ENCODE measurements around the gene KCND2.
"Not testable (repeated sequence)": the region's sequence is repeated elsewhere in the genome, so short reads cannot be mapped to it uniquely, and the experiment has no call there.

KCND2 gene

DNA sequence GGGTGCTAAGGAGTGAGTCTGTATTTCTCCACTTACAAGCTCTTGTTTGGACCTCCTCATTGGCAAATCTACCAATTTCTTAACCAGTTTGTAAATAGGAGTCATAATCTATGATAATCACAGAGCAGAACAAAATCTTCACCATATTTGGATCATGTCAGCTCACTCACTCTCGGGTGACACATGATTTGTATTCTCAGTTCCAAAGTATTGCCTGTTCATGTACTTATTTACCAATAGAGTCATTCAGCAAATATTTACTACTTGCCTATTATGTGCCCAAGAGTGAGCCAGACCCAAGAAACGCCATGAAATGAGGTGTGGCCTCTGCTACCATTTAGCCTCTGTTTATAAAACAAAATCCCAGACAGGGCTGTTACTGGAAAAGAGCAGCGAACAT lies 470.2 kb downstream of the KCND2 start:
- no peak for DNase-seq (ENCODE audit: low spot score)

GRCh38 chr7:120760050-120760449 lies 487.1 kb downstream of the KCND2 start:
- no peak for DNase-seq (ENCODE audit: low spot score)

DNA sequence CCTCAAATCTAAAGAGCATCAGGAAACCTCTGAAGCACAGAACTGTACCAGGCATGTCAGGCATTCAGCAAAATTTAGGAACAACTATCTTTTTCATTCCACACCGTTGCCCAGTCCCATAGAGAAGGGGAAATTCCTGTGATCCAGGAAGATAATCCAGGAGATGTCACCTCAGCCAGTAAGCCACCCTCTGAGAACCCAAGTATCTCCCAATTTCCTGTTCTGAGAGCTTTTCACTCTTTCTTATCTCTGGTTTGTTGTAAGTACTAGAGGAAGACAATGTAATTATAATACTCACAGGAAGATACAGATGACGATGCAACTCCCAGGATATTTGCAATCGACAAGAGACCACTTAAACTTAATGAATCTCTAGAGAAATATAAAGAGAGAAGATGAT lies 487.9 kb downstream of the KCND2 start:
- no peak for DNase-seq (ENCODE audit: low spot score)

DNA sequence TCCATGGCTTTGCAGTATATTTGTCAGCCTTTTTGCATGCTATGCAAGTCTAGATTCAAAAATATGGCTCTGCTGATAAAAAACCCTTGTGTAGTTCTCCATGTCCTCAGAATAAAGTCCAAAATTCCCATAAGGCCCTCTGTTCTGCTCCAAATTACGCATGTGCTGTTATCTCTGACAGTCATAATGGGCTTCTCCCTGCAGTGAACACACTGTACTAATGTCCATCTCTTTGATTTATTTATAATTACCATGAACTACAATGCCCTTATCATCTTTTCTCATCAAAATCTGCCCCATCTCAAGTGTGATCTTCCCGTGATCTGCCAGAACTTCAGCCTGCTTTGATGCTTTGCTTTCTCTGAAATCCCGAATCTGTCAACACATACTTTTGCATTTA lies 497.2 kb downstream of the KCND2 start:
- DNase-seq (ENCODE audit: low spot score), result no peak

DNA sequence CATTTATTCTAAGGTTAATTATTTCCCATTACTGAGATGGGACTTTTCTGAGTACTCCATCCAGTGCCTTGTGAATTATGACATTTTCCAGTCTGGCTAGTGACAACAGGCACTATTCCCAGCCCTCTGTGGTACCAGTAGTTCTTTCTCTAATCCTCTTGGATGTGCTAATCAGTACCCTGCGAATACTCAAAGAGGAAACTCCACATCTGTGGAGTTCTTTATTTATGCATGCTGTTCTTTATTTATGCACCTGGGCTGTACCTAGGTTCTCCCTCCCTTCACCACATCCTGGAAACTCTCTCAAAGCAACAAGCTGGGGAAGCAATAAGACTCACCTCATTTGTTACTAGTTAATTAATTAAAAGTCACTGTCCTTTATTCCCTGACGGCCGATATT lies 501.5 kb downstream of the KCND2 start:
- DNase-seq (ENCODE audit: low spot score), result no peak

DNA sequence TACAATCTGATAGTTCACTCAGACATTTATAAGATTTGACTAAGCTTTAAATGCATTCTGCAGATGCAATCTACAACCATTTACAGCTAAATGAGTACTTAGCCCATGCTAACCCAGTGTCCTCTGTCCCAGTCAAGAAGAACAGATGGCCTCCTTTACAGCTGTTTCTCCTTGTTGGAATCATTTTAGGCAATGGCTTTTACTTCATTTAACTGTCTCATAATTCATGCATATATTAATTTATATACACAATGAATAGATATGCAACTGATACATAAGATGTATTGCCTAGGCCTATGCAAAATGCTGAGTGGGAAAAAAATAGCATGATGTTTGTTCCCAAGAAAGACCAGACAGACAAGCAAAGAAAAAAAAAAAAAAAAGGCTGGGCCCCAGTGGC lies 502.8 kb downstream of the KCND2 start:
- DNase-seq (ENCODE audit: low spot score), result no peak

GRCh38 chr7:120779078-120779477 lies 506.1 kb downstream of the KCND2 start:
- DNase-seq (ENCODE audit: low spot score), result not testable (repeated sequence)

- not testable (repeated sequence) for DNase-seq (ENCODE audit: low spot score)
Observed at GRCh38 chr7:120780451-120780850, 507.5 kb downstream of the KCND2 start.

GRCh38 chr7:120780938-120781337 lies 508.0 kb downstream of the KCND2 start:
- no peak for DNase-seq (ENCODE audit: low spot score)

DNA sequence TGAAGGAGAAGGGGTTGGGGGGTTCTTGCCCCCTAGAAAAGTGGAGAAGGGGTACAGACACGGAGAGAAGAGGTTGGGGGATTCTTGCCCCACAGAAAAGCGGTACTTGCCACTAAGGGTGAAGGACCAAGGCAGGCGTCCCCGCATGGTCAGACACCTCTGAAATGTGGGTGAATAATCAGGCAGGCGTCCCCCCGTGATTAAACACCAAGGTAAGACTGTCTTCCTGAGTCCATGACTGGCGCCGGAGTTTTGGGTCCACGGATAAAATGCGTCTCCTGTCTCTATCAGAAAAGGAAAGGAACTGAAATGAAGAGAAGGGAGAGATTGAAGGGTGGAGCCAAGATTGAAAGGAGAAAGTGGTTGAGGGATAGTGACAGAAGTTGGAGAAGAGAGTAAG lies 508.9 kb downstream of the KCND2 start:
- not testable (repeated sequence) for DNase-seq (ENCODE audit: low spot score)

DNA sequence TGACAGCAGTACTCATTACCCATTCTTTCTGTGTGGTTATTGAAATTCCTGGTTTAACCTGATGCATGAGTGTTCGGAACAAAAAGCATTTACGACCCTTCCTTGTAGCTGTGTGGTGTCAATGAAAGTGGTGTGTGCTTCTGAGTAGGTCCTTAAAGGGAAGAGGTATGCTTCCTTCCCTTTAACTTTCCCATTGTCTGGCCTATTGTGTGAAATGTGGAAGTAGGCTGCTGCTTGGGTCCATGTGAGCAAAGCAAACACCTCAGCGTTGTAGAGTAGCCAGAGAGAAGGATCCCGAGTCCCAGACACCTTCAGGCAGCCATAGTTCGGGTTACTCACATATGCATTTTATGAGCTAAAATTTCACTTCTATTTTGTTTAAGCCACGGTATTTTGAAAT lies 510.3 kb downstream of the KCND2 start:
- DNase-seq (ENCODE audit: low spot score), result no peak

DNA sequence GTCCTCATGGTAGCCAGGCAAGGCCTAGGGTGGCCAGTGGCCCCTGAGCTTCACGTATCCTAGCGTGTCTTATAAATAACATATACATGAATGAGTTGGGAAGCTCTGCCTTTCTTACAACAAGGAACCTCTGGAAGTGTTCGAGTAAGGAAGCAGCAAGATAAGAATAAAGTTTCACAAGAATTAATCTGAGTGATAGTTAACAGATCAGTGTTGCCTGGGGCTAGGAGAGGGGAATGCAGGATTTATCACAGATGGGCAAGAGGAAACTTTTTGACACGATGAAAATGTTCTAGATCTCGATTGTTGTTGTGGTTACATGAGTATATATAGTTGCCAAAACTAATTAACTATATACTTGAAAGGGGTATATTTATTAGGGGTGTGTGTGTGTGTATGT lies 510.7 kb downstream of the KCND2 start:
- no peak for DNase-seq (ENCODE audit: low spot score)

GRCh38 chr7:120785095-120785494 lies 512.1 kb downstream of the KCND2 start:
- no peak for DNase-seq (ENCODE audit: low spot score)

DNA sequence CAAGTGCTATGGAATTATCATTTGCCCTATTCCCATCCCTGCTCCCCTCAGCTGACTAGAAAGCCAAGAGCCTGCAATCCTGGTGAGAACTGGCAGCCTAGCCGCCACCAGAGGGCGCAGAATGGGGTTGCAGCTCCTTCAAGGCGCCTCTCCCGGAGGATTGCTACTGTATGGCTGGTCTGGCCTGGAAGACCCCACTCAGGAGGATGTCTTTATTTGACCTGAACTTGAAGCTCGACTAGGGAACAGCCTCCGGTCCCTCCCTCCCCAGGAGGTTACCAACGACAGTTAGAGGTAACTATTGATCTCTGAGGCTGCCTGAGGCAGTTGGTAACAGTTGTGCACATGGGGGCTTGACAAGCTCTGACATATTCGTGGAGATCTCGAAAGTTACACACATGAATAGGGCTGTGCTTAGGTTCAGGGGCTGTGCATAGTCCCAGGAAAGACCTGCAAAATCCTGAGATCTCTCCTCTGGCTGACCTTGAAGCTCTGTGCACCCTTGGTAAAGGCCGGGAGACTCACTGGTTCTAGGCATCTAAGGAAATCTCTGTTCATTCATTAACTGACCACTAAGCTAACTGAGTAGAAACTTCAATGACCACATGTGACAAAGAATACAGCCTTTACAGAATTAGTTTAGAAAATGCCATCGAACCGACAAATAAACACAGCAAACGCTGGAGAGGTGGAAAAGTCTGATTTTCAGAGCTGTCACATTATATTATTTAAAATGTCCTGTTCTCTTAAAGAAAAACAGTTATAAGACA lies 519.3 kb downstream of the KCND2 start:
- DNase-seq (ENCODE audit: low spot score), result peak; percentile 34

DNA sequence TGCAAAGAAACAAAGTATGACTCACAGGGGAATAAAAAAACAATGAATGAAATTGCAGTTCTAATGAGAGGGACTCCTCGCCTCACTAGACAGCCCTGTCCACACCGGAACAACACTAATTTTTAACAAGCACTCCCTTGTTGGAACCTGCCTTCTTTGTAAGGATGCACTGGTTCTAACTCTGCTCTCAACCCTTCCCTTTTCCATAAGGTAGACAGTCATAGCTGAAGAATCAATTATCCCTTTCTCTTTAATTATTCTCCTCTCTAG lies 519.8 kb downstream of the KCND2 start:
- DNase-seq (ENCODE audit: low spot score), result no peak

- no peak for DNase-seq (ENCODE audit: low spot score)
Observed at GRCh38 chr7:120793213-120793936, 520.4 kb downstream of the KCND2 start.

- DNase-seq (ENCODE audit: low spot score), result no peak
Observed at GRCh38 chr7:120794106-120794729, 521.2 kb downstream of the KCND2 start.

GRCh38 chr7:120797026-120797645 lies 524.2 kb downstream of the KCND2 start:
- no peak for DNase-seq (ENCODE audit: low spot score)

- no peak for DNase-seq (ENCODE audit: low spot score)
Observed at GRCh38 chr7:120799147-120799546, 526.2 kb downstream of the KCND2 start.
